H1 (cell line): ENCODE measurements around the gene PKDREJ. TPM values are rescaled to one million over a fixed set of nuclear protein-coding genes. Genes with fewer than 3 reads are reported as not detected.

ENCODE experiments used
- BCL11A ChIP-seq, 2 experiments: IDR thresholded peaks; one replicate each; pipeline ENCODE4 v1.6.1; 2011; ENCODE audit warnings: low read depth in 2 of 2, low read length in 2 of 2, mild to moderate bottlenecking in 2 of 2
- CBX5 ChIP-seq: fragments of 300-800, 300-1000 bp; sonication (generic); IDR thresholded peaks from 2 replicates; pipeline ENCODE4 v1.7.1; 2016; ENCODE audit warnings: antibody characterized with exemption, low read length, low read depth
- CEBPB ChIP-seq: IDR thresholded peaks from 2 replicates; pipeline ENCODE4 v1.6.1; 2012; ENCODE audit warnings: low read depth, low read length
- CHD7 ChIP-seq: fragments of 300-600 bp; sonication (generic); IDR thresholded peaks from 2 replicates; pipeline ENCODE4 v1.7.1; 2012; ENCODE audit warnings: low read length, moderate library complexity, mild to moderate bottlenecking, inconsistent platforms; ENCODE audit not compliant: insufficient replicate concordance
- EP300 ChIP-seq, 2 experiments: IDR thresholded peaks; 1 replicate in 1 of 2; 2 replicates in 1 of 2; pipeline ENCODE4 v1.6.1; 2011 to 2012; ENCODE audit warnings: low read depth in 2 of 2, low read length in 2 of 2, mild to moderate bottlenecking in 2 of 2, borderline replicate concordance in 1 of 2, inconsistent platforms in 1 of 2, moderate library complexity in 1 of 2
- HDAC6 ChIP-seq: IDR thresholded peaks from one replicate; pipeline ENCODE4 v1.7.1; 2012; ENCODE audit warnings: low read depth, mild to moderate bottlenecking, inconsistent platforms, low read length, moderate library complexity
- JUND ChIP-seq: IDR thresholded peaks from 2 replicates; pipeline ENCODE4 v1.6.1; 2011; ENCODE audit warnings: mild to moderate bottlenecking, improper control_type of control experiment, low read length
- KDM1A ChIP-seq: fragments of 200-600, 300-600 bp; sonication (generic); IDR thresholded peaks from 2 replicates; pipeline ENCODE4 v1.7.1; 2016; ENCODE audit warnings: mild to moderate bottlenecking, low read length, borderline replicate concordance
- KDM4A ChIP-seq: IDR thresholded peaks from one replicate; pipeline ENCODE4 v1.7.1; 2012; ENCODE audit warnings: low read depth, mild to moderate bottlenecking, moderate library complexity, low read length, inconsistent platforms; ENCODE audit not compliant: severe bottlenecking
- SAP30 ChIP-seq: fragments of 300-600 bp; sonication (generic); IDR thresholded peaks from 2 replicates; pipeline ENCODE4 v1.7.1; 2012; ENCODE audit warnings: low read length, moderate library complexity, mild to moderate bottlenecking, inconsistent platforms; ENCODE audit not compliant: insufficient read depth, insufficient replicate concordance
- SIX5 ChIP-seq: IDR thresholded peaks from 2 replicates; pipeline ENCODE4 v1.6.1; 2011; ENCODE audit warnings: mild to moderate bottlenecking, low read depth, low read length
- polyA plus RNA-seq, 7 experiments: library from polyadenylated mRNA; depleted of rRNA in 3 of 7; stranded (reverse) in 5 of 7; unstranded in 2 of 7; fragments of >200 nt in 5 of 7; fragments of 200-250 nt in 2 of 7; gene quantifications; 1 replicate in 5 of 7; 2 replicates in 1 of 7; 4 replicates in 1 of 7; pipeline versions ENCODE4 v1.2.1 to v1.2.3, GENCODE V29; 2011 to 2013; ENCODE audit warnings: missing spikeins in 2 of 7, mixed read lengths in 2 of 7
- total RNA-seq: library from RNA; stranded (reverse); fragmentation: NEBNext Ultra II Directional; extraction: Animal tissue kit (Norgen Biotek cat#: 25700); gene quantifications from 2 replicates; pipeline ENCODE4 v1.2.1, GENCODE V29; 2021

The PKDREJ gene
- total and polyA plus RNA-seq, 2 of the 8 experiments (the other 6 are each of a cell fraction or from before 2014, with no cell fraction given), result 0.02 to 0.04 TPM

DNA sequence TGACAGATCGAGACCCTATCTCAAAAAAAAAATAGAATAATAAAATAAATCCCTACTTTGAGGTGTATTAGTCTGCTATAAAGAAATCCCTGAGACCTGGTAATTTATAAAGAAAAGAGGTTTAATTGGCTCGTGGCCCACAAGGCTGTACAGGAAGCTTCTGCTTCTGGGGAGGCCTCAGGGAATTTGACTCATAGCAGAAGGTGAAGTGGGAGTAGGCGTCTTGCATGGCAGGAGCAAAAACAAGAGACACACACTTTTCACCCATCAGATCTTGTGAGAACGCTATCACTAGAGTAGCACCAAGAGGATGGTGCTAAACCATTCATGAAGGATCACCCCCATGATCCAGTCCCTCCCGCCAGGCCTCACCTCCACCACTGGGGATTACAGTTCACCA is 42.2 kb downstream of the PKDREJ start (continued):
- TF ChIP-seq CHD7 (no peak), CBX5 (no peak), SIX5 (no peak), JUND (no peak), EP300 (IDR thresholded peaks at IDR 0.05; ENCODE audit: borderline replicate concordance in 1 of 2, low read depth in 2 of 2, low read length in 2 of 2) (no peak), SAP30 (no peak), BCL11A (IDR thresholded peaks at IDR 0.05; ENCODE audit: low read depth in 2 of 2, low read length in 2 of 2) (no peak), HDAC6 (no peak), CEBPB (no peak), KDM4A (no peak), KDM1A (no peak)
